CD1c-positive myeloid dendritic cell (primary cell): ENCODE results near the gene SIL1.

Experiments
- DNase-seq: peaks from one replicate; pipeline ENCODE4 v3.0.0-alpha.2; 2016; ENCODE audit errors: extremely low spot score

Gene SIL1

GRCh38 chr5:138956801-138957200 is 241.4 kb downstream of the SIL1 start:
- no peak for DNase-seq

- DNase-seq: no peak
Measured at GRCh38 chr5:138955671-138956295, 242.4 kb downstream of the SIL1 start.

- no peak for DNase-seq
Measured at GRCh38 chr5:138955013-138955660, 243.0 kb downstream of the SIL1 start.

- DNase-seq: no peak
Measured at GRCh38 chr5:138954257-138955012, 243.7 kb downstream of the SIL1 start.

- DNase-seq: peak; percentile 66
Measured at GRCh38 chr5:138953387-138954256, 244.5 kb downstream of the SIL1 start.

GRCh38 chr5:138952962-138953361 is 245.2 kb downstream of the SIL1 start:
- no peak for DNase-seq

- no peak for DNase-seq
Measured at GRCh38 chr5:138951986-138952735, 246.0 kb downstream of the SIL1 start.

- DNase-seq: no peak
Measured at GRCh38 chr5:138951091-138951985, 246.8 kb downstream of the SIL1 start.

GRCh38 chr5:138950421-138951031 is 247.6 kb downstream of the SIL1 start:
- no peak for DNase-seq

- no peak for DNase-seq
Measured at GRCh38 chr5:138949988-138950387, 248.2 kb downstream of the SIL1 start.

GRCh38 chr5:138949223-138949574 is 249.0 kb downstream of the SIL1 start:
- DNase-seq: no peak

GRCh38 chr5:138948471-138949222 is 249.5 kb downstream of the SIL1 start:
- no peak for DNase-seq

- DNase-seq: no peak
Measured at GRCh38 chr5:138947780-138948179, 250.4 kb downstream of the SIL1 start.

- DNase-seq: no peak
Measured at GRCh38 chr5:138946831-138947560, 251.2 kb downstream of the SIL1 start.

- DNase-seq: no peak
Measured at GRCh38 chr5:138946241-138946623, 251.9 kb downstream of the SIL1 start.

GRCh38 chr5:138945421-138946240 is 252.5 kb downstream of the SIL1 start:
- DNase-seq: no peak

- no peak for DNase-seq
Measured at GRCh38 chr5:138944527-138945322, 253.4 kb downstream of the SIL1 start.
